NCI-H2196 (cell line): ENCODE measurements around the gene EDAR.

Experiments
- DNase-seq: peaks from one replicate; lab custom pipeline; 2025; ENCODE audit not compliant: unreplicated experiment; lab: John Stamatoyannopoulos, UW

The EDAR gene

GRCh38 chr2:108941767-108942166, 47.3 kb downstream of the EDAR start:
- DNase-seq, result no peak

GRCh38 chr2:108941161-108941665, 47.8 kb downstream of the EDAR start:
- DNase-seq, result no peak

DNA sequence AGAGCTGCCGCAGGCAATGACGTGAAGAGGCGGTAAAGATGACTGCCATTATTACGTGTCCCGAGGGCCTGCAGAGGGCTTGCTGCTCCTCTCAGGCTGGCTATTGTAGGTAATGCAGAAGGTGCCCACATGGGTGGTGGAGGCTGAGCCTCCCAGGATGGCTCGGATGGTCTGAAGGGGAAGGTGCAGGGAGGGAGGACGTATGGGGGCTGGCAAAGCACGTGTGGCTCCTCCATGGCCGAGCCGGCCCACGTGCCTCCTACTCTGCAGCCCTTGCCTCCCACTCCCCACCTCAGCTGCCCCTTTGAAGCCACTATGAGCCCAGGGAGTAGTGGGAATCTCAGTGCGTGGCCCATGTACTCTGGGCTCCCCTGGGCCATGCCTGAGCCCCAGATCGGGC, 48.9 kb downstream of the EDAR start:
- DNase-seq, result no peak

- no peak for DNase-seq
Observed at GRCh38 chr2:108938077-108938710, 50.8 kb downstream of the EDAR start.

- no peak for DNase-seq
Observed at GRCh38 chr2:108937367-108938017, 51.5 kb downstream of the EDAR start.

DNA sequence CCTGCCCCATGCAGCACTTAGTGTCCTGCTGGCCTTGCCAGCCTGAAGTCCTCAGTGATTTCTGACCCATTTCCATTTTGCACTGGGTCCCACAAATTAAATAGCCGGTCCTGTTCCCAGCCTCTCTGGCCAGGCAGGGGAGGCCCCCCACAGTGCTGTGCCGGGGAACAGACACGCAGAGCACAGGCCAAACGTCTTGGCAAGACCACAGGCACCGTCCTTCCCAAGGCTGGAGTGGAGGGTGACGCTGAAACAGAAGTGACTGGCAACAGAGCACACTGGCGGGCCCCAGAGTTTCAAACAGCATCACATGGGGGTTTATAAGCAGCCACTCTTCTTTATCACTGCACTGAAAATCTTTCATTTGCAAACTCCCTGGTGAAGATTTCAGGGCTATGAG, 52.2 kb downstream of the EDAR start:
- DNase-seq, result no peak

DNA sequence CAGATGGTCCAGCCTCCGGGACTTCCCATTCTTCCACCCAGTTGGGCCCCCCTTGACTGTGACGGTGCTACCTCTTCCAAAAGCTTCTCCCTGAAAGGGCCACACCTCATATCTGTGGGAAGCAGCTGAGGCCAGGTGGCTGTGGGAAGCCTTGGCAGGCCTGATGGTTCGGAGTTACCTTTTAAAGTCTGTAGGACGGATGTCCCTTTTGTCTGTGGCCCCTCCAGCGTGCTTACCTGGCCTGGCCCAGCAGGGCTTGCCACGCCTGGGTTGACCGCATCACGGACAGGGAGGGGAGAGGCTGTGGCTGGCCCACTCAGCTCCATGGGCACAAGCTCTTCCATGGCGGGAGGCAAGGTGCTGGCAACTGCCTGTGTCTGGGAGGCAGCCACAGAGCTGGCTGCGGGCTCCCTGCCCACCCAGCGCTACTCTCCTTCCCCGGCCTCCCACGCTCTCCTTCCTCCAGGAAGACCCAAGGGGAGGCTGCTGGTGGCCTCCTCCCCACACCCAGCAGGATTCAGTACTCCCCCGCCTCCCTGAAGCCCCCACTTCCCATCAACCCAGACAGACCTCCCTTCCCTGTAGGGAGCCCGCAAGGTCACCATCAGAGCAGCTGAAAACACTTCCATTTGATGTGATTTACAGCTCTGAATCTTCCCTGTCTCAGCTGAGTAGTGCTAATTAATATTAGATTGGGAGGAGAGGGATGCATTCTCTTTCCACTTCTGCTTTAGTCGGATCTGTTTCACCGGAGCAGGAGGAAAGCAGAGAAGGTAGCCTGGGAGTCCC, 52.8 kb downstream of the EDAR start:
- DNase-seq, result no peak

GRCh38 chr2:108935271-108935741, 53.7 kb downstream of the EDAR start:
- no peak for DNase-seq

GRCh38 chr2:108934583-108935245, 54.3 kb downstream of the EDAR start:
- no peak for DNase-seq

DNA sequence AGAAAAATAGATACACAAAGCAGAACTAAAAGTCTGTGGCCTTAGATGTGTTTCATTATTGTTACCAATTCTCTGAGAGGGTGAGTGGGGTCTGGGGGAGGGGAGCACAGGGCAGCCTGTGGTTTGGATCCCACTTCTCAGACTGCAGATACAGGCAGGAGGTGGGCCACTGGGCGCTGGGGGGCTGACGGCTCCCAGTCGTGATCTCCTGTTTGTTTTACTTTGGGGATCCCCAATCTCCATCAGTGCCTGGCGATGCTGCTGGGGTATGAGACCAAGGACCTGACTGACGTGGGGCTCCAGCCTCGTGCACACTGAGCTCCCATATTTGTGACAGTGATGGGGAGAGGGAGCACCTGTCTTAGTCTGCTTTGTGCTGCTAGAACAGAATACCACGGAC, 54.9 kb downstream of the EDAR start:
- DNase-seq, result no peak

DNA sequence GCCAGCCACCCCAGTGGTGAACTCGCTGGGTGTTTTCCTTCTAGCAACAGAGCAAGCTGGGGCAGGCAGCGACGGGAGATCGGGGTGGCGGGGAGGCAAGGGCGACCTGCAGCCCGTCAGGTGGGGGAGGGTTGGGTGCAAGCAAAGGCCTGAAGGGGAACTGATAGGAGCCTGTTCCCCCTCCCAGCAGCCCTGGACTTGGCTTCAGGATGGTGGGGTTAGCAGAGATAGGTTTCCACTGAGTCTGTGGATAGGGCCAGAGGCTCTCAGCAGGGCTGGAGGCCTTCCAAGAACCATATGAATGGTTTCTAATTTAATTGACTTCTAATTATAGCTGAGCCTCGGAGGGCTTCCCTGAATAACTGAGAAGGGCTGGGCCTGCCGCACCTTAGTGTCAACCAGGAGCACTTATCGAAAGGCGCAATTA, 55.3 kb downstream of the EDAR start:
- DNase-seq, result no peak

DNA sequence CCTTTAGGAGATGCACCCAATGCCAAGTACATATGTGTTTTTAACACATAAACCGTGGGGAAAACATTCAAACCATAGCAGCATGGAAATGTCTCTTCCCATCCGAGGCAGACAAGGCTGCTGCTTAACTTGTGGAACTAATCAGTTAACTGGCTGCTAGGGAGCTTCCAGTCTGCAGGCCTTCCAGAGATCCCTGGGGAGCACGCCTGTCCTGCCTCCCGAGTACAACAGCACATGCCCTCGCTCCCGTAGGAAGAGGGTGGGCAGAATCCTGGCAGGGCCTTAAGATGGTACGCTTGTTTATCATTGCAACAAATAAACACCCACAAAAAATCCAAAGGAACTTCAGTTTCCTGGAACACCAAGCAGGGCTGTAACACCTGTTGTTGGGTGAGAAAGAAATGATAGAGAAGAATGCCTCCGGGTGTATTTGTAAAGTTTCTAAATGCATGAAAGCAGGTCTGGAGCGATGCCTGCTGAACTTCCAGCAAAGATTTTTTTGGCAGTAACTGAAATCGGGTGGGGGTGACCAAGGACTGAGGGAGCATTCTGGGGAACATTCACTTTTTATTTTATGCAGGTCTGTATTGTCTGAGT, 56.2 kb downstream of the EDAR start:
- DNase-seq, result no peak

GRCh38 chr2:108931372-108931771, 57.6 kb downstream of the EDAR start:
- DNase-seq, result no peak

DNA sequence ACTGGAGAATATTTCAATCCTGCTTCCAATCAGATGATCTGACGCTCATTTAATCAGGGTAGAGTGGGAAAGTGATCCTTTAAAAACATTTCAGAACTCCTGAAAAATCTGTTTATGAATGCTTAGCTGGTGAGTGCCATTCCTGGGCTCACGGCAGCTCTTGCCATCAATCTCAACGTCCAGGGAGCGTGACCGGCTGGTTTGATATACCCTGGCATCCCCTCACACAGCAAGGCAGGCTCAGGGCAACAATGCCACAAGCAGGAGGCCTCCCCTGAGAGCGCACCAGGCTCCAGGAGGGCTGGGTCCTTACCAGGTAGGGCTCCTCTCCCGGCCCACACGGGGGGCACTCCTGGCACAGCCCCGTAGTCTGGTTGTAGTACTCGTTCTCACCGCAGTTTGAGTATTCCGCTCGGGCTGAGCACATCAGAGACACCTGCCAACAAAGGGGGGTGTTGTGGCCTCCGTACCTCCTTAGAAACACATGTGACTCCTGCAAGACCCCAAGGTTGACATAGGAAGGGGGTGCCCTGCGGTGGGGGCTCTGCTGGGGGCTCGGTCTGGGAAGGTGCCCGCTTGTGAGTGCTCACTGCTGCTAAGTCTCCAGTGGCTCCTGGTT, 59.1 kb downstream of the EDAR start:
- DNase-seq, result no peak

GRCh38 chr2:108928660-108929377, 60.2 kb downstream of the EDAR start:
- no peak for DNase-seq

DNA sequence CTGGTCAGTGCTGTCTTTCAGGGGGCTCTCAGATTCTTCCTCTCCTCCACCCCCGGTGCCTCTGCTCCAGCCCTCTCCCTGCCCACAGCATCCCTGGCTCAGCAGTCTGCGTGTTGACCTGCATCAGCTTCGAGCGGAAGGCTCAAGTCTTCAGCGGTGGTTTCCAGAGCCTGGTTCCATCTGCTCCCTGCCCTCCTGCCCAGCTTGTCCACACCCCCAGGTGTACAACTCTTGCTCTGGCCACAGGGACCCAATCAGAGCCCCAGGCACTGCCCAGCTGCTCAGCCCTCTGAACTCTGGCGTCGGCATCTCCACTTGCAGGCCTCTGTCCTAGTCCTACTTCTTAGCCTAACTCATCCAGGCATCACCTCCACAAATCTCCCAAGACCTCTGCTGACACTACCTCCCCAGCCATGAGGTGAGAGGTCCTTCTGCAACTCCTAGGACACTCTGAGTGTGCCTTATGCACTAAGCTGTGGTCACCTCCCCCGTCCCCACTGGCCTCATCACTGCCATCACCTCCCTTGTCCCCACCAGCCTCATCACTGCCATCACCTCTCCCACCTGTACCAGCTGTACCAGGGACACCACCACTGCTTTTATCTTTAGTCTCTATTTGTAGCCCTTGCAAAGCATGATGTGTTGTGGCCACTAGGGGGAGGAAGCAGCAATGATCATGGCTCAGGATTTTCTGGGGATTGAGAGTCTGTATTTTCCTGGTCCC, 60.9 kb downstream of the EDAR start:
- DNase-seq, result peak; percentile 56

GRCh38 chr2:108927405-108927804, 61.6 kb downstream of the EDAR start:
- no peak for DNase-seq

DNA sequence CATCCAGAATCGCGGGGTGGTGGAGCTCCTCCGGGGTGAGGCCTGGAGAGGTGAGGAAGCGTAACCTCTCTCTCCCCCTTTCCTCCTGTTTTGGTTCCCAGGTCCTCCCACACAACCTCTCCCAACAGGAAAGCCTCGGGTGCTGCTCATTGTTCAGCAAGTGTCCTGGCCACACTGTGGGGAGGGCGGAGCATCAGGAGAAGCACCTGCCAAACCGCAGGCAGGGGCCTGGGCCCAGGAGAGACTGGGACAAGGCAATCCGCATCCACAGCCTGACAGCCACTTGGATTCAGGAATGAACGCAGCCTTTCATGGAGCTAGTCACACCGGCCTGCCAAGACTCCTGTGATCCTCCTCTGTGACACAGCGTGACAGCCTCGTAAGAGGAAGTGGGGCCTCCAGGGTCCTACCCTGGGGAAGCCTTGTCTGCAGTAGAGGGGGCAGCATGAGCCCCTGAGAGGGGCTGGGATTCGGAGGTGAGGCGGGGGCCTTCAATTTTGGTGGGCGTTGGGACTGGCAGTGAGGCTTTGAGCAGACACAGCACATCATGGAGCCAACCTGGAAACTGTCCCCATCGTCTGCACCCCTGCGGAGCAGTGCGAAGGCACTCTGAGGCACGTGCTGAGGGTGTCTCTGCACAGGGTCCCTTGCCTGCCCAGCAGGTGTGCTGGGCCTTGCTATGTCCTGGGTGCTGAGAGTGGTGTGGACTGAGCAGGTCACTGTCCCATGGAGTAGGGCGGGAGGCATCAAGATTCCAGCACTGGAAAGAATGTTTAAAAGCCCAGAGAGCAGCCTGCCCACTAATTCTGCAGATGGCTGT, 62.2 kb downstream of the EDAR start:
- no peak for DNase-seq
